OCI-M1 (cell line): ENCODE data around the gene MPP3.
"Not testable (repeated sequence)": the region's sequence is repeated elsewhere in the genome, so short reads cannot be mapped to it uniquely, and the experiment has no call there.

Source experiments
- DNase-seq: peaks from one replicate; lab custom pipeline; 2025; lab: John Stamatoyannopoulos, UW

The MPP3 gene

GRCh38 chr17:43808076-43808475, 24.9 kb downstream of the MPP3 start:
- no peak for DNase-seq

GRCh38 chr17:43805117-43805516, 27.8 kb downstream of the MPP3 start:
- no peak for DNase-seq

- no peak for DNase-seq
Observed at GRCh38 chr17:43803758-43804157, 29.2 kb downstream of the MPP3 start.

- no peak for DNase-seq
Observed at GRCh38 chr17:43801844-43802243, 31.1 kb downstream of the MPP3 start.

- no peak for DNase-seq
Observed at GRCh38 chr17:43800736-43801135, 32.2 kb downstream of the MPP3 start.

- DNase-seq = no peak
Observed at GRCh38 chr17:43799047-43799446, 33.9 kb downstream of the MPP3 start.

GRCh38 chr17:43798024-43798423, 34.9 kb downstream of the MPP3 start:
- not testable (repeated sequence) for DNase-seq

GRCh38 chr17:43792668-43793067, 40.3 kb downstream of the MPP3 start:
- not testable (repeated sequence) for DNase-seq

GRCh38 chr17:43791589-43791988, 41.4 kb downstream of the MPP3 start:
- DNase-seq = peak; percentile 88

- no peak for DNase-seq
Observed at GRCh38 chr17:43790311-43790940, 42.5 kb downstream of the MPP3 start.

- DNase-seq = no peak
Observed at GRCh38 chr17:43789482-43789881, 43.5 kb downstream of the MPP3 start.

GRCh38 chr17:43788540-43788939, 44.4 kb downstream of the MPP3 start:
- no peak for DNase-seq

- DNase-seq = no peak
Observed at GRCh38 chr17:43787728-43788127, 45.2 kb downstream of the MPP3 start.

GRCh38 chr17:43784628-43785101, 48.3 kb downstream of the MPP3 start:
- no peak for DNase-seq

- DNase-seq = no peak
Observed at GRCh38 chr17:43784068-43784467, 48.9 kb downstream of the MPP3 start.

GRCh38 chr17:43782913-43783680, 49.8 kb downstream of the MPP3 start:
- no peak for DNase-seq

- DNase-seq = no peak
Observed at GRCh38 chr17:43780135-43780534, 52.8 kb downstream of the MPP3 start, which contains the start of gene CFAP97D1. CFAP97D1 (plus strand) TSS chr17:43780435; CDS start chr17:43780463, 28 bp downstream.

GRCh38 chr17:43779145-43780125, 53.5 kb downstream of the MPP3 start:
- peak; percentile 50 for DNase-seq

GRCh38 chr17:43778337-43779144, 54.4 kb downstream of the MPP3 start, which contains the start of gene DUSP3:
DUSP3 (minus strand) TSS chr17:43778977; CDS start chr17:43778924, 53 bp downstream.
- DNase-seq = peak; percentile 82

GRCh38 chr17:43774304-43775250, 58.4 kb downstream of the MPP3 start:
- DNase-seq = no peak
